GM12878 (cell line): ENCODE measurements around the gene FKBP2. TPM values are rescaled to one million over a fixed set of nuclear protein-coding genes. Genes with fewer than 3 reads are reported as not detected.
A peak's percentile ranks its signal among the peaks of the same experiment; 100 is the strongest.

Experiments used
- ATAC-seq: fragments of 200-7000 bp; cut with Tn5 transposase; 3 replicates; pipeline ENCODE4 v1.9.1; 2020; ENCODE audit warnings: mild to moderate bottlenecking, moderate library complexity
- BruUV-seq: library from RNA; stranded (reverse); fragments of 400-500 nt; replicated peaks from 2 replicates; lab custom pipeline; 2021; lab: Mats Ljungman, UMichigan
- CTCF ChIA-PET: fragments of 300-600 bp; sonication (Branson Sonifier 250); formaldehyde crosslinking; extraction: SDS; loops from one replicate; lab custom pipeline; 2021; ENCODE audit warnings: inconsistent platforms; lab: Yijun Ruan, JAX
- POLR2A ChIA-PET: fragments of 350-600 bp; formaldehyde crosslinking; extraction: SDS; loops from one replicate; lab custom pipeline; 2021; ENCODE audit warnings: inconsistent platforms; lab: Charles Lee
- RAD21 ChIA-PET: fragments of 300-600 bp; sonication (Branson Sonifier 250); formaldehyde crosslinking; loops from one replicate; lab custom pipeline; 2023; ENCODE audit warnings: antibody characterized with exemption; ENCODE audit not compliant: unreplicated experiment; lab: Charles Lee
- SMC1A ChIA-PET: fragments of 300-600 bp; sonication (Branson Sonifier 250); formaldehyde crosslinking; loops from one replicate; lab custom pipeline; 2023; ENCODE audit not compliant: unreplicated experiment, uncharacterized antibody; lab: Charles Lee
- DNase-seq: peaks from one replicate; pipeline ENCODE4 v3.0.0-alpha.2; 2011; ENCODE audit warnings: low read depth, low spot score
- FAIRE-seq: peaks from 3 replicates; lab custom pipeline; 2011; peaks lifted over from hg19 to GRCh38; lab: Jason Lieb, UNC
- H2AFZ ChIP-seq: 2 replicates; pipeline ENCODE4 v1.6.0; 2011; ENCODE audit warnings: low read depth, low read length, control low read depth; ENCODE audit not compliant: control insufficient read depth
- H3K27ac ChIP-seq: 2 replicates; pipeline ENCODE4 v1.5.1; 2011; ENCODE audit warnings: control low read depth; ENCODE audit not compliant: control insufficient read depth, insufficient read depth
- H3K27me3 ChIP-seq, 2 experiments: replicated peaks in 1 of 2; 2 replicates each; pipeline versions ENCODE4 v1.6.0 to v1.6.1; 2011; ENCODE audit warnings: low read length in 1 of 2; ENCODE audit not compliant: control insufficient read depth in 2 of 2, insufficient read depth in 2 of 2
- H3K36me3 ChIP-seq, 2 experiments: 2 replicates each; pipeline ENCODE4 v1.5.1; 2011; ENCODE audit warnings: low read length in 1 of 2; ENCODE audit not compliant: control insufficient read depth in 2 of 2, insufficient read depth in 2 of 2
- H3K4me1 ChIP-seq: 2 replicates; pipeline ENCODE4 v1.6.1; 2011; ENCODE audit warnings: mild to moderate bottlenecking, low read length, moderate library complexity, mixed read lengths; ENCODE audit not compliant: control insufficient read depth, insufficient read depth
- H3K4me2 ChIP-seq: 2 replicates; pipeline ENCODE4 v1.6.0; 2011; ENCODE audit warnings: control low read depth; ENCODE audit not compliant: control insufficient read depth, insufficient read depth
- H3K4me3 ChIP-seq: fragments of 200-600 bp; sonication (generic); 2 replicates; pipeline ENCODE4 v1.5.1; 2016
- H3K79me2 ChIP-seq: 2 replicates; pipeline ENCODE4 v1.6.0; 2011; ENCODE audit warnings: low read length; ENCODE audit not compliant: control insufficient read depth, insufficient read depth
- H3K9ac ChIP-seq: 2 replicates; pipeline ENCODE4 v1.8.0; 2011; ENCODE audit warnings: low read length, control low read depth, mixed read lengths; ENCODE audit not compliant: control insufficient read depth, insufficient read depth
- H3K9me3 ChIP-seq: replicated peaks from 3 replicates; pipeline ENCODE4 v1.5.1; 2011; ENCODE audit warnings: mild to moderate bottlenecking, low read length; ENCODE audit not compliant: control insufficient read depth, insufficient read depth
- H4K20me1 ChIP-seq: 2 replicates; pipeline ENCODE4 v1.6.0; 2011; ENCODE audit not compliant: control insufficient read depth, insufficient read depth
- CREB1 ChIP-seq: IDR thresholded peaks from 2 replicates; pipeline ENCODE4 v1.6.1; 2012; ENCODE audit warnings: low read depth, mild to moderate bottlenecking, inconsistent platforms
- GABPA ChIP-seq: IDR thresholded peaks from 2 replicates; pipeline ENCODE4 v1.6.1; 2014; ENCODE audit warnings: antibody characterized with exemption, low read depth, mild to moderate bottlenecking, inconsistent platforms
- GATAD2B ChIP-seq: fragments of 450-650 bp; conservative IDR thresholded peaks from 2 replicates; pipeline ENCODE4 v1.6.1; 2017; ENCODE audit warnings: low read depth, mild to moderate bottlenecking, moderate library complexity
- NFYA ChIP-seq: IDR thresholded peaks from 2 replicates; pipeline ENCODE4 v1.6.1; 2011; ENCODE audit warnings: low read depth, mild to moderate bottlenecking, low read length, improper control_type of control experiment, borderline replicate concordance
- POLR2A ChIP-seq: IDR thresholded peaks from 2 replicates; pipeline ENCODE4 v1.6.1; 2011; ENCODE audit warnings: low read depth, mild to moderate bottlenecking, low read length
- ZNF274 ChIP-seq: IDR thresholded peaks from one replicate; pipeline ENCODE4 v1.8.0; 2011; ENCODE audit not compliant: insufficient read length, insufficient read depth
- WGBS: methylation state at CpG from one replicate; pipeline ENCODE4 v1.1.6; 2016; ENCODE audit warnings: low lambda C conversion rate; ENCODE audit not compliant: insufficient replicate concordance, insufficient coverage; ENCODE audit errors: missing lambda C conversion rate; 5-methylcytosine and 5-hydroxymethylcytosine counted together
- in situ Hi-C: fragments of 300-500 bp; cut with MboI; formaldehyde crosslinking; loops from 9 replicates; pipeline ENCODE4 v1.14.3; 2018; ENCODE audit warnings: mixed read lengths
- intact Hi-C: fragments of 100-400 bp; cut with micrococcal nuclease; formaldehyde crosslinking; loops from one replicate; pipeline ENCODE4 v1.14.2; 2022; ENCODE audit not compliant: unreplicated experiment
- polyA plus RNA-seq, 11 experiments: library from polyadenylated mRNA; depleted of rRNA in 4 of 11; unstranded in 6 of 11; stranded (reverse) in 5 of 11; fragments of >200 nt; fragmentation: Nextera tagmentation in 4 of 11; fragmentation: Illumina TruSeq in 1 of 11; extraction: Ambion mirVana in 4 of 11; extraction: Trizol in 1 of 11; gene quantifications; 1 replicate in 1 of 11; 2 replicates in 10 of 11; pipeline versions ENCODE4 v1.2.1 to v1.2.3, GENCODE V29; 2011 to 2016; ENCODE audit warnings: inconsistent platforms in 2 of 11, missing spikeins in 2 of 11, low read depth in 1 of 11
- total RNA-seq, 4 experiments: library from RNA; depleted of rRNA in 3 of 4; stranded (reverse); fragments of >200 nt in 3 of 4; fragmentation: Illumina TruSeq in 1 of 4; extraction: Trizol in 1 of 4; gene quantifications; 2 replicates each; pipeline versions ENCODE4 v1.2.1 to v1.2.3, GENCODE V29; 2013 to 2021
- TF ChIP-seq, protein P1 (sequence below): fragments of 450-650 bp; formaldehyde crosslinking; IDR thresholded peaks from 2 replicates; pipeline ENCODE4 v1.4.0; 2022; ENCODE audit warnings: mild to moderate bottlenecking, moderate library complexity
- TF ChIP-seq, protein P2 (sequence below): IDR thresholded peaks from 2 replicates; pipeline ENCODE4 v1.6.1; 2011; ENCODE audit warnings: low read depth, low read length, improper control_type of control experiment, borderline replicate concordance

Gene FKBP2
- total and polyA plus RNA-seq, 10 of the 15 experiments (the other 5 are each of a cell fraction or from before 2014, with no cell fraction given), result 1.8 to 99.7 (median 39.5) TPM

DNA sequence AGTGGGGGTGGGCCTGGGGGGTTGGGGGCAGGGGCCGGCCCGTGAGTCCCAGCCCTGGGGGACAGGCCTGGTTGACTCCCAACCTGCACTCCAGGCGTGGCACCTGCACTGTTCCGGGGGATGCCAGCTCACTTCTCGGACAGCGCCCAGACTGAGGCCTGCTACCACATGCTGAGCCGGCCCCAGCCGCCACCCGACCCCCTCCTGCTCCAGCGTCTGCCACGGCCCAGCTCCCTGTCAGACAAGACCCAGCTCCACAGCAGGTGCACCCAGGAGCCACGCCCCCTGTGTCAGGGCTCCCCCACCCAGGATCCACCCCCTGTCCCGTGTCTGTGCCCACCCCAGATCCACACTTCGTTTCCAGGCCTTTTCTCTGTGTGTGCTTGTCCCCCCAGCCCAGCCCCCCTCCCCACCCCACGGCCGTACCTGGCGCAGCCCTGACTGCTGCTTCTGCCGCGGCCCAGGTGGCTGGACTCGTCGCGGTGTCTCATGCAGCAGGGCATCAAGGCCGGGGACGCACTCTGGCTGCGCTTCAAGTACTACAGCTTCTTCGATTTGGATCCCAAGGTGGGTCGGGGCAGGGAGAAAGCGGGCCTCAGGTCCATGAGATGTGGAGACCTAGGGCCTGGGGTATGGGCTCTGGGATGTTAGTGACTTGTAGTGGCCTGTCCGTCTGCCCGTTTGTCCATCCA lies 29.6 kb upstream of the FKBP2 start:
- in situ Hi-C loops, result no loop called here

More for the DNA sequence above, 29.6 kb upstream of the FKBP2 start:
- BruUV-seq, result no TSS peak
- Histone ChIP-seq H4K20me1 (no peaks in the 10 kb centered on the region), H3K4me2 (no peak overlapping the region), H3K27me3 (no peaks in the 10 kb centered on the region), H3K36me3 (peaks cover 17 to 22% of the 10 kb centered on the region in 2 experiments; a peak in 3 of 4 replicates), H3K79me2 (peaks cover 30% of the 10 kb centered on the region), H3K9me3 (no peaks in the 10 kb centered on the region), H3K4me3 (no peak overlapping the region), H3K9ac (no peak overlapping the region), H3K27ac (no peak overlapping the region), H3K4me1 (peaks cover 4% of the 10 kb centered on the region), H2AFZ (no peak overlapping the region)
- ChIA-PET RAD21 (no interaction called here), CTCF (interaction anchor here (1.2 kb wide), 1 partner anchor 93 kb away, joined by 3 read pairs; no protein-coding TSS in a partner anchor), POLR2A (interaction anchor here (1.6 to 1.7 kb wide), 2 partner anchors 12 to 15 kb away, joined by 5 to 9 read pairs; partner anchors contain the start of genes NUDT22 and TRPT1), SMC1A (interaction anchor here (1.7 kb wide), 1 partner anchor 15 kb away, joined by 6 read pairs; the partner anchor contains the start of genes NUDT22 and TRPT1)
- 87% methylated on average over 26 of the region's 30 CpGs for WGBS
- no peak for DNase-seq
- intact Hi-C loops, result no loop called here
- ATAC-seq, result no peak
- no peak for FAIRE-seq
- TF ChIP-seq CREB1 (no peak), POLR2A (peak; percentile 32), NFYA (no peak), GABPA (no peak), ZNF274 (no peak), GATAD2B (no peak)
- TF ChIP-seq, protein P1, sequence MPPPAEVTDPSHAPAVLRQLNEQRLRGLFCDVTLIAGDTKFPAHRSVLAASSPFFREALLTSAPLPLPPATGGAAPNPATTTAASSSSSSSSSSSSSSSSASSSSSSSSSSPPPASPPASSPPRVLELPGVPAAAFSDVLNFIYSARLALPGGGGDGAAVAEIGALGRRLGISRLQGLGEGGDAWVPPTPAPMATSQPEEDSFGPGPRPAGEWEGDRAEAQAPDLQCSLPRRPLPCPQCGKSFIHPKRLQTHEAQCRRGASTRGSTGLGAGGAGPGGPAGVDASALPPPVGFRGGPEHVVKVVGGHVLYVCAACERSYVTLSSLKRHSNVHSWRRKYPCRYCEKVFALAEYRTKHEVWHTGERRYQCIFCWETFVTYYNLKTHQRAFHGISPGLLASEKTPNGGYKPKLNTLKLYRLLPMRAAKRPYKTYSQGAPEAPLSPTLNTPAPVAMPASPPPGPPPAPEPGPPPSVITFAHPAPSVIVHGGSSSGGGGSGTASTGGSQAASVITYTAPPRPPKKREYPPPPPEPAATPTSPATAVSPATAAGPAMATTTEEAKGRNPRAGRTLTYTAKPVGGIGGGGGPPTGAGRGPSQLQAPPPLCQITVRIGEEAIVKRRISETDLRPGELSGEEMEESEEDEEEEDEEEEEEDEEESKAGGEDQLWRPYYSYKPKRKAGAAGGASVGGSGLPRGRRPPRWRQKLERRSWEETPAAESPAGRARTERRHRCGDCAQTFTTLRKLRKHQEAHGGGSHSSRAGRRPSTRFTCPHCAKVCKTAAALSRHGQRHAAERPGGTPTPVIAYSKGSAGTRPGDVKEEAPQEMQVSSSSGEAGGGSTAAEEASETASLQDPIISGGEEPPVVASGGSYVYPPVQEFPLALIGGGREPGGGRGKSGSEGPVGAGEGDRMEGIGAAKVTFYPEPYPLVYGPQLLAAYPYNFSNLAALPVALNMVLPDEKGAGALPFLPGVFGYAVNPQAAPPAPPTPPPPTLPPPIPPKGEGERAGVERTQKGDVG (CRISPR knock-in tag), result no peak
- TF ChIP-seq, protein P2, sequence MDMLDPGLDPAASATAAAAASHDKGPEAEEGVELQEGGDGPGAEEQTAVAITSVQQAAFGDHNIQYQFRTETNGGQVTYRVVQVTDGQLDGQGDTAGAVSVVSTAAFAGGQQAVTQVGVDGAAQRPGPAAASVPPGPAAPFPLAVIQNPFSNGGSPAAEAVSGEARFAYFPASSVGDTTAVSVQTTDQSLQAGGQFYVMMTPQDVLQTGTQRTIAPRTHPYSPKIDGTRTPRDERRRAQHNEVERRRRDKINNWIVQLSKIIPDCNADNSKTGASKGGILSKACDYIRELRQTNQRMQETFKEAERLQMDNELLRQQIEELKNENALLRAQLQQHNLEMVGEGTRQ, result no peak
